Loucy (cell line): Measurements from ENCODE around the gene FOXL1.

Source experiments
- CTCF ChIP-seq: fragments of 200-600 bp; sonication (generic); conservative IDR thresholded peaks from 2 replicates; pipeline ENCODE4 v1.5.1; 2014; ENCODE audit warnings: mild to moderate bottlenecking, antibody characterized with exemption, low read length
- EZH2phosphoT487 ChIP-seq: fragments of 200-600 bp; IDR thresholded peaks from 2 replicates; pipeline ENCODE4 v1.6.1; 2018; ENCODE audit warnings: antibody characterized with exemption, mild to moderate bottlenecking, moderate library complexity, borderline replicate concordance

DNA sequence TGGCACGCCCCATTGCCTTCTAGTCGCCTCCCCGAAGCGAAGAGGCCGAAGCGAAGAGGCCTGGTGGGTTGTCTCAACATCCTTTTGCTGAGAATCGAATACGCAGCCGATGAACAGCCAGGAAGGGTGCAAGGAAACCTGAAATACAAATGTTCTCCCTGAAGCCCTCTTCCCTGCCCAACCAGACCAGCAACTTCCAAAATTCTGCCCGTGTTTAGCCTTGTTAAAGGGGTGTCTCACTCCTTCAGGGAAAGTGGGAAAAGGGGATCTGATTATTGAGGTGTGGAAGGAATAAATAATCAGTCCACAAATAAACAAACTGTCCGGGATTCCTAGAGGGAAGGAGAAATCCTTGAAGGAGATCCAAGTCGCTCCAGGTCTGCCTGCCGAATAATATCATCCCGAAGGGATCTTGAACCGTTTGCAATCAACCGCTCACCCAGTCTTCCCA, 13.1 kb upstream of the FOXL1 start:
- TF ChIP-seq CTCF (no peak), EZH2phosphoT487 (no peak)
